DOHH2 (cell line): Measurements from ENCODE around the gene DCST1.

Experiments used
- EZH2phosphoT487 ChIP-seq: fragments of 200-600 bp; sonication (generic); IDR thresholded peaks from 2 replicates; pipeline ENCODE4 v1.6.1; 2017; ENCODE audit warnings: borderline replicate concordance, mild to moderate bottlenecking, antibody characterized with exemption, low read length, moderate library complexity, mixed read lengths
- TF ChIP-seq, protein P1 (sequence below): fragments of 200-600 bp; sonication (generic); IDR thresholded peaks from one replicate; pipeline ENCODE4 v1.5.1; 2014; ENCODE audit warnings: antibody characterized with exemption, mild to moderate bottlenecking, low read depth, low read length; ENCODE audit not compliant: poor library complexity, severe bottlenecking

DNA sequence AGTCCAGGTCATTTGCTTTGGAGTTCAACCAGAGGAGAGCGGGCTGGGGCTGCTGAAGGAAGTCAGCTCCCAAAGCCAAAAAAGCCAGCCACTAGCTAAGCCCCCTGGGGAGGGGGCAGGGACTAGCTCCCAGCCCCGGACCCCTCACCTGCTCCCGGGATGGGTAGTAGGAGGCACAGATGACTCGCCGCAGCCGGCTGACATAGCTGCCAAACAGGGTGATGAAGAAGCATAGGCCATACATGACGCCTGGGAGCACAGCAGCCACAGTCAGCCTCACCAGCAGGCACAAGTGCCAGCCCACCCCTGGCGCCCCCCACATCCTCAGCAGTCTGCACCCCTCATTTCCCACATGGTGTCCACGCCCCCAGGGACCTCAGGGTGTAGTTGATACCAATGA, 7.5 kb upstream of the DCST1 start:
- TF ChIP-seq, protein P1, sequence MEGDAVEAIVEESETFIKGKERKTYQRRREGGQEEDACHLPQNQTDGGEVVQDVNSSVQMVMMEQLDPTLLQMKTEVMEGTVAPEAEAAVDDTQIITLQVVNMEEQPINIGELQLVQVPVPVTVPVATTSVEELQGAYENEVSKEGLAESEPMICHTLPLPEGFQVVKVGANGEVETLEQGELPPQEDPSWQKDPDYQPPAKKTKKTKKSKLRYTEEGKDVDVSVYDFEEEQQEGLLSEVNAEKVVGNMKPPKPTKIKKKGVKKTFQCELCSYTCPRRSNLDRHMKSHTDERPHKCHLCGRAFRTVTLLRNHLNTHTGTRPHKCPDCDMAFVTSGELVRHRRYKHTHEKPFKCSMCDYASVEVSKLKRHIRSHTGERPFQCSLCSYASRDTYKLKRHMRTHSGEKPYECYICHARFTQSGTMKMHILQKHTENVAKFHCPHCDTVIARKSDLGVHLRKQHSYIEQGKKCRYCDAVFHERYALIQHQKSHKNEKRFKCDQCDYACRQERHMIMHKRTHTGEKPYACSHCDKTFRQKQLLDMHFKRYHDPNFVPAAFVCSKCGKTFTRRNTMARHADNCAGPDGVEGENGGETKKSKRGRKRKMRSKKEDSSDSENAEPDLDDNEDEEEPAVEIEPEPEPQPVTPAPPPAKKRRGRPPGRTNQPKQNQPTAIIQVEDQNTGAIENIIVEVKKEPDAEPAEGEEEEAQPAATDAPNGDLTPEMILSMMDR, result no peak
- no peak for TF ChIP-seq EZH2phosphoT487
